ENCODE measurements around the gene PJVK.

DNA sequence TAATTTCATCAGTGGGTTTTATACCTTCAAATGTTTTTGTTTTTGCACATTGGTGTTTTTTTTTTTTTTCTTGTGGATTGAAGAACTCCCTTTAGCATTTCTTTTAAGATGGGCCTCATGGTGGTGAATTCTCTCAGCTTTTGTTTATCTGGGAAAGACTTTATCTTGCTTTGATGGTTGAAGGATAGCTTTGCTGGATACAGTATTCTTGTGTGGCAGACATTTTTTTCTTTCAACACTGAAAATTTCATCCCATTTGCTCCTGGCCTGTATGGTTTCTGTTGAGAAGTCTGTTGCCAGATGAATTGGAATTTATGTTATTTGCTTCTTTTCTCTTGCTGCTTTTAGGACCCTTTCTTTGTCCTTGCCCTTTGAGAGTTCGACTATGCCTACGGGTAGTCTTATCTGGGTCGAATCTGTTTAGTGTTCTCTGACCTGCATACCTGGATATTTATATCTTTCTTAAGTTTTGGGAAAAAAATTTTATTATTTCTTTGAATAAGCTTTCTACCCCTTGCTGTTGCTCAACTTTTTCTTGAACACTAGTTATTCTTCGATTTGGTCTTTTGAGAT is 25.8 kb upstream of the PJVK start:
- no peak for TF ChIP-seq CTCF (IDR thresholded peaks at IDR 0.05)
- TF ChIP-seq POLR2A (IDR thresholded peaks at IDR 0.05): no peak

All from lower leg skin (tissue), 3 donors.